Heart left ventricle (tissue), 13 donors: ENCODE results near the gene OR2AG2.

Source experiments
- CTCF ChIP-seq, 12 donors: fragments of 200-600 bp; sonication (generic) in 4 of 12; IDR thresholded peaks; one replicate each; pipeline versions ENCODE4 v1.5.0 to v1.8.0; 2018 to 2022; ENCODE audit warnings: antibody characterized with exemption in 12 of 12, mild to moderate bottlenecking in 5 of 12
- POLR2A ChIP-seq, 2 donors: fragments of 450-650 bp; IDR thresholded peaks; one replicate each; pipeline ENCODE4 v1.6.1; 2017; ENCODE audit warnings: antibody characterized with exemption in 2 of 2, mild to moderate bottlenecking in 2 of 2, moderate library complexity in 2 of 2
- donor health status: ischemic (EF 13 %, LVEDD 7.1; RV severe dilation, severe dysfunction).
- donor health status: DM: no; HTN: yes; CAD: no.
- donor health status: DM: no; HTN: no; CAD: no.
- donor health status: ischemic (EF 25% LVEDD 6.9; RV normal size, moderate dysfunction).
- donor health status: ischemic (EF 25% LVEDD 5.7; RV mildly dilated, moderate dysfunction).
- donor health status: ischemic (EF 35%, LVEDD 5.7; RV mildly dilated, moderate dysfunction).
- donor health status: nonischemic (EF 11% LVEDD 7.7; RV severe dilation, severe dysfunction).
- donor health status: DM: yes; HTN: yes; CAD: no.
- donor health status: PGD.
- donor health status: ischemic (EF 29% LVEDD 5.4; RV normal size, mild dysfunction).
- donor health status: nonischemic (EF 23%, LVEDD 6.1; RV moderate dilation, normal function).

DNA sequence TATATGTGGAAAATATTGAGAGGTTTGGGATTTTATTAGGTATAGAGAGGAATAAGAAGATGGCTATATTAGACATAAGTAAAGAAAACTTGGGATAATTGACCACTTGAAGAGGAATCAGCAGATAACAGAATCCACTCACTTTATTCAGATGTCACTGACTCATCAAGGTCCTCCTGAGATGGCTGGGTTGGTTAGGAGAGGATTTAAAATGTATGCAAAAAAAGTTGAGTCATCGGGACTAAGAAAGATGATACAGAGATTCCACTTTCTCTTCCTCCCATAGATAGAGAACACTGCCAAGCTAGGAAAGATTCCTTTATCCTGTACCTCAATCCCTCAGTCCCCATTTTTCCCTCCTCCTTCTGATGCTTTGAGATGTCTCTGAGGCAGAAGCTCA, 27.6 kb upstream of the OR2AG2 start, which contains the start of gene OR6A2:
- TF ChIP-seq POLR2A (IDR thresholded peaks at IDR 0.05) (no peak), CTCF (IDR thresholded peaks at IDR 0.05) (no peak)
